Adrenal gland (tissue), 5 donors: Measurements from ENCODE around the gene CDK14.

Experiments
- POLR2A ChIP-seq, 2 donors: fragments of 450-650 bp; IDR thresholded peaks; one replicate each; pipeline ENCODE4 v1.6.1; 2017; ENCODE audit warnings: antibody characterized with exemption in 2 of 2, mild to moderate bottlenecking in 2 of 2, moderate library complexity in 1 of 2
- TF ChIP-seq, protein P1 (sequence below), 6 experiments: fragments of 450-650 bp in 4 of 6; fragments of 200-600 bp in 2 of 6; sonication (generic) in 1 of 6; IDR thresholded peaks; 1 replicate in 5 of 6; 2 replicates in 1 of 6; pipeline versions ENCODE4 v1.5.1 to v1.8.0; 2016 to 2021; ENCODE audit warnings: antibody characterized with exemption in 6 of 6, mild to moderate bottlenecking in 2 of 6, moderate library complexity in 1 of 6
- donor health status: DM: no; HTN: no; CAD: no.

DNA sequence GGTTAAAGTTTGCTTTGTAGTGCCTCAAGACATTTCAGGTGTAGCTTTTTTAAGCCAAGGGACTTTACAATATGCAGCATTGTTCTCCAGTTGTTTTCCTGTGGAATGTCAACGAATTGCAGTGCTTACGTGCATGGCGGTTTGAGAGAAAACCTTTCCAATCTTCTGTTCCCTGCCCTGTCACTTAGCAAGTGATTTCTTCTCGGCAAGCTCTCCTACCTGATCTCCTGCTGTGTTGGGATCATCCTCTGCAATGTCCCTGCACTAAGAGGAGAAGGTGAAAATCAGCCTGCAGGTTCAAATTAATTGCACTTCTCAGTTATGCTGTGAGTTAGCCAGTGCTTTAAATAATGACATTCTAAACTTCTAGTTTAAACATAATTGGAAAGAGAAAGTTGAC, 470.5 kb downstream of the CDK14 start:
- TF ChIP-seq, protein P1, sequence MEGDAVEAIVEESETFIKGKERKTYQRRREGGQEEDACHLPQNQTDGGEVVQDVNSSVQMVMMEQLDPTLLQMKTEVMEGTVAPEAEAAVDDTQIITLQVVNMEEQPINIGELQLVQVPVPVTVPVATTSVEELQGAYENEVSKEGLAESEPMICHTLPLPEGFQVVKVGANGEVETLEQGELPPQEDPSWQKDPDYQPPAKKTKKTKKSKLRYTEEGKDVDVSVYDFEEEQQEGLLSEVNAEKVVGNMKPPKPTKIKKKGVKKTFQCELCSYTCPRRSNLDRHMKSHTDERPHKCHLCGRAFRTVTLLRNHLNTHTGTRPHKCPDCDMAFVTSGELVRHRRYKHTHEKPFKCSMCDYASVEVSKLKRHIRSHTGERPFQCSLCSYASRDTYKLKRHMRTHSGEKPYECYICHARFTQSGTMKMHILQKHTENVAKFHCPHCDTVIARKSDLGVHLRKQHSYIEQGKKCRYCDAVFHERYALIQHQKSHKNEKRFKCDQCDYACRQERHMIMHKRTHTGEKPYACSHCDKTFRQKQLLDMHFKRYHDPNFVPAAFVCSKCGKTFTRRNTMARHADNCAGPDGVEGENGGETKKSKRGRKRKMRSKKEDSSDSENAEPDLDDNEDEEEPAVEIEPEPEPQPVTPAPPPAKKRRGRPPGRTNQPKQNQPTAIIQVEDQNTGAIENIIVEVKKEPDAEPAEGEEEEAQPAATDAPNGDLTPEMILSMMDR (IDR thresholded peaks at IDR 0.05): no peak
- TF ChIP-seq POLR2A (IDR thresholded peaks at IDR 0.05): no peak
